HepG2 (cell line): ENCODE measurements around the gene DNAJB8. TPM values are rescaled to one million over a fixed set of nuclear protein-coding genes. Genes with fewer than 3 reads are reported as not detected.
A peak's percentile ranks its signal among the peaks of the same experiment; 100 is the strongest.

ENCODE experiments used
- AGO2 ChIP-seq: fragments of 200-400 bp; formaldehyde crosslinking; optimal IDR thresholded peaks from 2 replicates; pipeline ENCODE3; 2017; ENCODE audit warnings: mild to moderate bottlenecking, low read depth, low read length, moderate library complexity
- AHR ChIP-seq: IDR thresholded peaks from 2 replicates; pipeline ENCODE4 v1.6.1; 2018; ENCODE audit warnings: missing genetic modification reagents, missing compliant biosample characterization
- ELF1 ChIP-seq: sonication (generic); formaldehyde crosslinking; IDR thresholded peaks from 2 replicates; pipeline ENCODE4 v1.4.0; 2020; ENCODE audit warnings: missing genetic modification reagents
- HOXA3 ChIP-seq: sonication (generic); formaldehyde crosslinking; IDR thresholded peaks from 2 replicates; pipeline ENCODE4 v1.5.0; 2020; ENCODE audit warnings: missing genetic modification reagents
- MEF2D ChIP-seq: sonication (generic); formaldehyde crosslinking; IDR thresholded peaks from 2 replicates; pipeline ENCODE4 v1.5.1; 2020; ENCODE audit warnings: mild to moderate bottlenecking, missing genetic modification reagents
- PHB2 ChIP-seq: fragments of 450-650 bp; IDR thresholded peaks from 2 replicates; pipeline ENCODE4 v1.6.1; 2018; ENCODE audit not compliant: partially characterized antibody
- RAD21 ChIP-seq: fragments of 450-650 bp; formaldehyde crosslinking; IDR thresholded peaks from 2 replicates; pipeline ENCODE4 v1.5.0; 2020; ENCODE audit warnings: mild to moderate bottlenecking
- SSRP1 ChIP-seq: IDR thresholded peaks from 2 replicates; pipeline ENCODE4 v1.6.1; 2016; ENCODE audit warnings: control low read depth
- ZBTB34 ChIP-seq: sonication (generic); formaldehyde crosslinking; IDR thresholded peaks from 2 replicates; pipeline ENCODE4 v1.8.0; 2022; ENCODE audit warnings: mild to moderate bottlenecking, missing genetic modification reagents
- ZNF143 ChIP-seq: sonication (generic); formaldehyde crosslinking; IDR thresholded peaks from 2 replicates; pipeline ENCODE4 v1.4.0; 2020; ENCODE audit warnings: missing genetic modification reagents
- ZNF253 ChIP-seq: sonication (generic); formaldehyde crosslinking; IDR thresholded peaks from 2 replicates; pipeline ENCODE4 v1.8.0; 2022; ENCODE audit warnings: mild to moderate bottlenecking, missing genetic modification reagents, borderline replicate concordance
- ZNF550 ChIP-seq: sonication (generic); formaldehyde crosslinking; IDR thresholded peaks from 2 replicates; pipeline ENCODE4 v1.4.0; 2020; ENCODE audit warnings: mild to moderate bottlenecking, missing genetic modification reagents, borderline replicate concordance
- ZNF558 ChIP-seq: sonication (generic); formaldehyde crosslinking; IDR thresholded peaks from 2 replicates; pipeline ENCODE4 v1.9.0; 2022; ENCODE audit warnings: mild to moderate bottlenecking, missing genetic modification reagents, borderline replicate concordance
- ZNF761 ChIP-seq: sonication (generic); formaldehyde crosslinking; conservative IDR thresholded peaks from 2 replicates; pipeline ENCODE4 v1.4.0; 2020; ENCODE audit warnings: mild to moderate bottlenecking, missing genetic modification reagents
- ZSCAN31 ChIP-seq: sonication (generic); formaldehyde crosslinking; IDR thresholded peaks from 2 replicates; pipeline ENCODE4 v1.5.0; 2020; ENCODE audit warnings: low read depth, mild to moderate bottlenecking, missing genetic modification reagents
- polyA plus RNA-seq, 8 experiments: library from polyadenylated mRNA; depleted of rRNA in 3 of 8; stranded (reverse) in 7 of 8; unstranded in 1 of 8; fragments of >200 nt; fragmentation: Illumina TruSeq in 4 of 8; extraction: Trizol in 4 of 8; gene quantifications; 2 replicates each; pipeline versions ENCODE4 v1.2.1 to v1.2.3, GENCODE V29; 2011 to 2016; ENCODE audit warnings: low read depth in 4 of 8, missing spikeins in 1 of 8, mixed read lengths in 1 of 8; ENCODE audit not compliant: insufficient read depth in 1 of 8
- total RNA-seq, 5 experiments: library from RNA; depleted of rRNA; stranded (reverse); fragments of >200 nt; fragmentation: Illumina TruSeq; extraction: Trizol; gene quantifications; 2 replicates each; pipeline ENCODE4 v1.2.3, GENCODE V29; 2016; ENCODE audit warnings: low read depth in 1 of 5
- TF ChIP-seq, protein P1 (sequence below): sonication (generic); formaldehyde crosslinking; IDR thresholded peaks from 2 replicates; pipeline ENCODE4 v1.4.0; 2020; ENCODE audit warnings: missing genetic modification reagents
- TF ChIP-seq, protein P2 (sequence below): sonication (generic); formaldehyde crosslinking; IDR thresholded peaks from 2 replicates; pipeline ENCODE4 v1.4.0; 2020; ENCODE audit warnings: missing genetic modification reagents
- TF ChIP-seq, protein P3 (sequence below): sonication (generic); formaldehyde crosslinking; IDR thresholded peaks from 2 replicates; pipeline ENCODE4 v1.4.0; 2020; ENCODE audit warnings: missing genetic modification reagents
- TF ChIP-seq, protein P4 (sequence below): sonication (generic); formaldehyde crosslinking; IDR thresholded peaks from 2 replicates; pipeline ENCODE4 v1.5.1; 2020; ENCODE audit warnings: missing genetic modification reagents, mild to moderate bottlenecking, borderline replicate concordance

DNAJB8 gene
- total and polyA plus RNA-seq, 2 of the 13 experiments (the other 11 are each of a cell fraction or from before 2014, with no cell fraction given): not detected

DNA sequence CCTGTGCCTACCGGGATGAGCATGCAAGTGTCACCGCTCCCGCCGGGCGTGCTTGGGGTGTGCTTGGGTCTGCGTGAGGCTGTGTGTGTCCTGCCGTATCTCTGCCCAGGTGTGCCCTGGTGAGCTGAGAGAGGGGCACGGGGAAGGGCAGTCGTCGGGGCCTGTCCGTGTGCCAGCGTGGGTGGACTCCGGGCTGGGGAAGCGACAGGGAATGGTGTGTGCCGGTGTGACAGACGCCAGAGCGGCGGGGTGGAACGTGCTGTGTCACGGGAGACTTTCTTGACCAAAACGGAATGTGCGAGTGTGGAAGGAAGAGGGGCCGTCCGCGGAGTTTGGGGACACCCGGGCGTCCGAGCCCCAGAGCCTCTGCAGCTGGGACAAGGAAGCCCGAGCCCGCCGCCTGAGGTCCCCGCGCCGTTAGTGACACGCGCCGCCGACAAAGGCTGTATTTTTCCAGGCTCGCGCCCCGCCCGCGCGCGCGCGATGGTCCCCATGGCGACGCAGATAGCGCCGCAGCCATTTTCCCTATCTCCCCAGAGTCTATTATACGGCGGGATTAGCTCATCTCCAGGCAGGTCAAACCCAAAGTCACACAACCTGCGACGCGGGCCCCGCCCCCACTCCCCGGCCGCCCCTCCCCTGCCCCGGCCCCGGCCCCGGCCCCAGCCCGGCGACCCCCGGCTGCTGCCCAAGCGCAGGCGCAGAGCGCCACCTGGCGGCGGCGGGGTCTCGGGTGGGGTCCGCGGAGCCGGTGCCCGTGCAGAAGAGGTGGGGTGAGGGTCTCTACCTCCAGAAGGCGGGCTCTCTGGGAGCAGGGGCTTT, 30.8 kb upstream of the DNAJB8 start (continued):
- TF ChIP-seq, protein P1, sequence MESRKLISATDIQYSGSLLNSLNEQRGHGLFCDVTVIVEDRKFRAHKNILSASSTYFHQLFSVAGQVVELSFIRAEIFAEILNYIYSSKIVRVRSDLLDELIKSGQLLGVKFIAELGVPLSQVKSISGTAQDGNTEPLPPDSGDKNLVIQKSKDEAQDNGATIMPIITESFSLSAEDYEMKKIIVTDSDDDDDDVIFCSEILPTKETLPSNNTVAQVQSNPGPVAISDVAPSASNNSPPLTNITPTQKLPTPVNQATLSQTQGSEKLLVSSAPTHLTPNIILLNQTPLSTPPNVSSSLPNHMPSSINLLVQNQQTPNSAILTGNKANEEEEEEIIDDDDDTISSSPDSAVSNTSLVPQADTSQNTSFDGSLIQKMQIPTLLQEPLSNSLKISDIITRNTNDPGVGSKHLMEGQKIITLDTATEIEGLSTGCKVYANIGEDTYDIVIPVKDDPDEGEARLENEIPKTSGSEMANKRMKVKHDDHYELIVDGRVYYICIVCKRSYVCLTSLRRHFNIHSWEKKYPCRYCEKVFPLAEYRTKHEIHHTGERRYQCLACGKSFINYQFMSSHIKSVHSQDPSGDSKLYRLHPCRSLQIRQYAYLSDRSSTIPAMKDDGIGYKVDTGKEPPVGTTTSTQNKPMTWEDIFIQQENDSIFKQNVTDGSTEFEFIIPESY (CRISPR knock-in tag): peak; percentile 56; the same call in 1 of the 2 replicates
- TF ChIP-seq MEF2D: no peak
- TF ChIP-seq AHR (CRISPR knock-in tag): no peak
- TF ChIP-seq, protein P2, sequence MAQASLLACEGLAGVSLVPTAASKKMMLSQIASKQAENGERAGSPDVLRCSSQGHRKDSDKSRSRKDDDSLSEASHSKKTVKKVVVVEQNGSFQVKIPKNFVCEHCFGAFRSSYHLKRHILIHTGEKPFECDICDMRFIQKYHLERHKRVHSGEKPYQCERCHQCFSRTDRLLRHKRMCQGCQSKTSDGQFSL (CRISPR knock-in tag): no peak
- TF ChIP-seq ZSCAN31 (CRISPR knock-in tag): no peak
- TF ChIP-seq ZNF550 (CRISPR knock-in tag): no peak
- no peak for TF ChIP-seq SSRP1 (CRISPR knock-in tag)
- TF ChIP-seq ZNF253 (CRISPR knock-in tag): no peak
- TF ChIP-seq, protein P3, sequence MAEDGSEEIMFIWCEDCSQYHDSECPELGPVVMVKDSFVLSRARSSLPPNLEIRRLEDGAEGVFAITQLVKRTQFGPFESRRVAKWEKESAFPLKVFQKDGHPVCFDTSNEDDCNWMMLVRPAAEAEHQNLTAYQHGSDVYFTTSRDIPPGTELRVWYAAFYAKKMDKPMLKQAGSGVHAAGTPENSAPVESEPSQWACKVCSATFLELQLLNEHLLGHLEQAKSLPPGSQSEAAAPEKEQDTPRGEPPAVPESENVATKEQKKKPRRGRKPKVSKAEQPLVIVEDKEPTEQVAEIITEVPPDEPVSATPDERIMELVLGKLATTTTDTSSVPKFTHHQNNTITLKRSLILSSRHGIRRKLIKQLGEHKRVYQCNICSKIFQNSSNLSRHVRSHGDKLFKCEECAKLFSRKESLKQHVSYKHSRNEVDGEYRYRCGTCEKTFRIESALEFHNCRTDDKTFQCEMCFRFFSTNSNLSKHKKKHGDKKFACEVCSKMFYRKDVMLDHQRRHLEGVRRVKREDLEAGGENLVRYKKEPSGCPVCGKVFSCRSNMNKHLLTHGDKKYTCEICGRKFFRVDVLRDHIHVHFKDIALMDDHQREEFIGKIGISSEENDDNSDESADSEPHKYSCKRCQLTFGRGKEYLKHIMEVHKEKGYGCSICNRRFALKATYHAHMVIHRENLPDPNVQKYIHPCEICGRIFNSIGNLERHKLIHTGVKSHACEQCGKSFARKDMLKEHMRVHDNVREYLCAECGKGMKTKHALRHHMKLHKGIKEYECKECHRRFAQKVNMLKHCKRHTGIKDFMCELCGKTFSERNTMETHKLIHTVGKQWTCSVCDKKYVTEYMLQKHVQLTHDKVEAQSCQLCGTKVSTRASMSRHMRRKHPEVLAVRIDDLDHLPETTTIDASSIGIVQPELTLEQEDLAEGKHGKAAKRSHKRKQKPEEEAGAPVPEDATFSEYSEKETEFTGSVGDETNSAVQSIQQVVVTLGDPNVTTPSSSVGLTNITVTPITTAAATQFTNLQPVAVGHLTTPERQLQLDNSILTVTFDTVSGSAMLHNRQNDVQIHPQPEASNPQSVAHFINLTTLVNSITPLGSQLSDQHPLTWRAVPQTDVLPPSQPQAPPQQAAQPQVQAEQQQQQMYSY: no peak
- no peak for TF ChIP-seq ZNF761 (CRISPR knock-in tag)
- TF ChIP-seq ELF1 (CRISPR knock-in tag): no peak
- peak; percentile 61; the same call in 1 of the 2 replicates for TF ChIP-seq RAD21 (CRISPR knock-in tag)
- peak; percentile 49 for TF ChIP-seq AGO2
- no peak for TF ChIP-seq PHB2
- no peak for TF ChIP-seq ZNF143 (CRISPR knock-in tag)
- TF ChIP-seq, protein P4, sequence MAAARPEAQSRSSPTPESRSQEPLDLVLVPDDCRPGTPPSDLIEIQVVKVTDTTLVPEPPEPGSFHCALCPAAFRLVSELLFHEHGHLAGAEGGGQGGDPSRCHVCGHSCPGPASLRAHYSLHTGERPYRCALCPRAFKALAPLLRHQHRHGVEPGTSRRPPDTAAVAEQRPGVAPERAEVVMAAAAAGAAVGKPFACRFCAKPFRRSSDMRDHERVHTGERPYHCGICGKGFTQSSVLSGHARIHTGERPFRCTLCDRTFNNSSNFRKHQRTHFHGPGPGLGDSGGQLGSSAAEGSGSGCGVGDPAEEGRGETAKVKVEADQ (CRISPR knock-in tag): no peak
- no peak for TF ChIP-seq ZNF558
- TF ChIP-seq HOXA3 (CRISPR knock-in tag): peak; percentile 34
- no peak for TF ChIP-seq ZBTB34
